Measurements from ENCODE around the gene ASGR1.

Gene ASGR1

GRCh38 chr17:7133424-7133823 is 45.7 kb downstream of the ASGR1 start:
- TF ChIP-seq ZNF155 (tag by site-specific recombination; IDR thresholded peaks at IDR 0.05) (no peak), RBAK (tag by site-specific recombination; IDR thresholded peaks at IDR 0.05) (no peak), ZSCAN16 (tag by site-specific recombination; IDR thresholded peaks at IDR 0.05) (no peak), ZNF529 (tag by site-specific recombination; IDR thresholded peaks at IDR 0.05; ENCODE audit: insufficient replicate concordance) (no peak), ZNF354C (tag by site-specific recombination; IDR thresholded peaks at IDR 0.05; ENCODE audit: borderline replicate concordance, low read depth) (no peak), ZBTB21 (tag by site-specific recombination; IDR thresholded peaks at IDR 0.05) (no peak), SALL2 (tag by site-specific recombination; IDR thresholded peaks at IDR 0.05; ENCODE audit: borderline replicate concordance) (no peak), OSR2 (tag by site-specific recombination; IDR thresholded peaks at IDR 0.05) (no peak), ZNF747 (tag by site-specific recombination; IDR thresholded peaks at IDR 0.05) (no peak), KLF16 (tag by site-specific recombination; IDR thresholded peaks at IDR 0.05) (no peak), ZNF280C (tag by site-specific recombination; IDR thresholded peaks at IDR 0.05) (no peak), GLIS1 (tag by site-specific recombination; IDR thresholded peaks at IDR 0.05) (no peak), PBX3 (CRISPR knock-in tag; IDR thresholded peaks at IDR 0.05) (no peak), ZNF239 (tag by site-specific recombination; IDR thresholded peaks at IDR 0.05) (no peak), ZBTB1 (tag by site-specific recombination; IDR thresholded peaks at IDR 0.05) (no peak), ZNF626 (tag by site-specific recombination; IDR thresholded peaks at IDR 0.05) (no peak)

GRCh38 chr17:7132511-7133094 is 46.6 kb downstream of the ASGR1 start:
- no peak overlapping the region for H3K27ac ChIP-seq (ENCODE audit: extremely low read depth, low read depth, low read length)
- POLR2A ChIA-PET: no interaction called here
- no peak overlapping the region for H3K4me3 ChIP-seq (ENCODE audit: low read depth, low read length)
- no peak for TF ChIP-seq GFI1B (tag by site-specific recombination; IDR thresholded peaks at IDR 0.05)
- no peak for TF ChIP-seq ZNF266 (tag by site-specific recombination; IDR thresholded peaks at IDR 0.05; ENCODE audit: low read depth)
- TF ChIP-seq ZNF16 (tag by site-specific recombination; IDR thresholded peaks at IDR 0.05; ENCODE audit: low read depth): no peak
- no peak for TF ChIP-seq GLI4 (tag by site-specific recombination; IDR thresholded peaks at IDR 0.05)
- TF ChIP-seq PBX3 (CRISPR knock-in tag; IDR thresholded peaks at IDR 0.05): no peak
- no peak for TF ChIP-seq ZSCAN18 (tag by site-specific recombination; IDR thresholded peaks at IDR 0.05)
- no peak for TF ChIP-seq FEZF1 (tag by site-specific recombination; IDR thresholded peaks at IDR 0.05)
- TF ChIP-seq GLIS2 (tag by site-specific recombination; IDR thresholded peaks at IDR 0.05): no peak
- TF ChIP-seq ZNF596 (tag by site-specific recombination; IDR thresholded peaks at IDR 0.05): no peak
- no peak for TF ChIP-seq ZFP37 (tag by site-specific recombination; IDR thresholded peaks at IDR 0.05)
- no peak for TF ChIP-seq ZNF585B (tag by site-specific recombination; IDR thresholded peaks at IDR 0.05)
- TF ChIP-seq HIC1 (tag by site-specific recombination; IDR thresholded peaks at IDR 0.05): no peak
- TF ChIP-seq HOXA7 (CRISPR knock-in tag; IDR thresholded peaks at IDR 0.05; ENCODE audit: borderline replicate concordance): no peak
- TF ChIP-seq ZBTB7A (tag by site-specific recombination; IDR thresholded peaks at IDR 0.05; ENCODE audit: low read depth): no peak

More at GRCh38 chr17:7133424-7133823, 45.7 kb downstream of the ASGR1 start:
- Histone ChIP-seq H3K27ac (ENCODE audit: extremely low read depth, low read depth, low read length) (no peak overlapping the region), H3K9me3 (ENCODE audit: control insufficient read depth, insufficient read depth, low read depth, low read length) (no peaks in the 10 kb centered on the region), H3K4me3 (ENCODE audit: low read depth, low read length) (no peak overlapping the region), H3K36me3 (ENCODE audit: control insufficient read depth in 2 of 2, insufficient read depth in 1 of 2, low read length in 2 of 2) (no peaks in the 10 kb centered on the region), H3K4me1 (ENCODE audit: control insufficient read depth, insufficient read depth, low read length) (no peaks in the 10 kb centered on the region)
- ChIA-PET CTCF (interaction anchor here (0.6 to 17.9 kb wide), 7 partner anchors 8 to 155 kb away, joined by 3 to 388 read pairs (median 4); partner anchors contain the start of gene SLC16A11), POLR2A (no interaction called here)

More at GRCh38 chr17:7132511-7133094, 46.6 kb downstream of the ASGR1 start:
- CTCF ChIA-PET: interaction anchor here (0.6 to 17.9 kb wide), 6 partner anchors 8 to 213 kb away, joined by 3 to 388 read pairs (median 3); partner anchors contain the start of gene SLC16A11
- no peaks in the 10 kb centered on the region for H3K4me1 ChIP-seq (ENCODE audit: control insufficient read depth, insufficient read depth, low read length)
- no peaks in the 10 kb centered on the region for H3K36me3 ChIP-seq (ENCODE audit: control insufficient read depth in 2 of 2, insufficient read depth in 1 of 2, low read length in 2 of 2)
- H3K9me3 ChIP-seq (ENCODE audit: control insufficient read depth, insufficient read depth, low read depth, low read length): no peaks in the 10 kb centered on the region

All from HEK293 (cell line).